ENCODE results near the gene NEDD9.

Gene NEDD9

GRCh38 chr6:11244387-11245126, 12.1 kb upstream of the NEDD9 start:
- no peak for TF ChIP-seq CTCF (IDR thresholded peaks at IDR 0.05)

- TF ChIP-seq CTCF (IDR thresholded peaks at IDR 0.05): no peak
Measured at GRCh38 chr6:11243861-11244260, 11.4 kb upstream of the NEDD9 start.

- no peak for TF ChIP-seq CTCF (IDR thresholded peaks at IDR 0.05)
Measured at GRCh38 chr6:11242711-11243110, 10.2 kb upstream of the NEDD9 start.

GRCh38 chr6:11241793-11242201, 9.3 kb upstream of the NEDD9 start:
- no peak; the same call in 1 of the 2 replicates for TF ChIP-seq CTCF (IDR thresholded peaks at IDR 0.05)

GRCh38 chr6:11241154-11241792, 8.8 kb upstream of the NEDD9 start:
- TF ChIP-seq CTCF (IDR thresholded peaks at IDR 0.05): no peak

GRCh38 chr6:11237956-11238355, 5.5 kb upstream of the NEDD9 start:
- TF ChIP-seq CTCF (IDR thresholded peaks at IDR 0.05): no peak

GRCh38 chr6:11237428-11237827, 5.0 kb upstream of the NEDD9 start:
- no peak for TF ChIP-seq CTCF (IDR thresholded peaks at IDR 0.05)
